Activated CD4-positive, alpha-beta T cell treated with anti-CD3 and anti-CD28 coated beads, Interleukin-2, amount 50 U/mL, for 16 hours (primary cell): ENCODE data around the gene B4GALT1.
"Not testable (repeated sequence)": the region's sequence is repeated elsewhere in the genome, so short reads cannot be mapped to it uniquely, and the experiment has no call there.

Source experiments
- DNase-seq: peaks from one replicate; pipeline ENCODE4 v3.0.0-alpha.2; 2020

The B4GALT1 gene

DNA sequence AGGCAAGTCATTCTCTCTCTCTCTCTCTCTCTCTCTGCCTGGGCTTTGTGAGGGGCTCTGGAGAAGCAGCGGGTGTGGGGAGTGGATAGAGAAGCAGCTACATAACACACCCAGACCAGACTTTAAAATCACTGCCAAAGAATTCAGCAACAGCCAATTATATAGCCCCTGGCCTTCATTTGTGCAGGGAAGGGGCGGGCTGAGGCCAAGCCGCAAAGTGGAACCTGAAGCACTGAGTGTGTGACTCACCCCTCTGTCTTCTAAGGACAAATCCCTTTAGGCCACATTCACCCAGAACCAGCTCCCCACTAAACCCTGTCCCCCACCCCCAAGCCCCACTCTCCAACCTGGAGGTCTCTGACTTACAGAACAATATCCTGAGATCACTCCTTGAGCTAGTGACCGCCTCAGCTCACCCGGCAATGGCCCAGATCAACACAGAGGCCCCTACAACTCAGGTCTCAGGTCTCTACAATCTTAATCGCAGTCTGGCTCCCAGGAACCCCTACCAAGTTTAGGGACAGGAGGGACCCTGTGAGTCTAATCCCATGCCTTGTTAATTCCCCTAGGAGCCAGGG is 6.0 kb downstream of the B4GALT1 start:
- peak; percentile 73 for DNase-seq

DNA sequence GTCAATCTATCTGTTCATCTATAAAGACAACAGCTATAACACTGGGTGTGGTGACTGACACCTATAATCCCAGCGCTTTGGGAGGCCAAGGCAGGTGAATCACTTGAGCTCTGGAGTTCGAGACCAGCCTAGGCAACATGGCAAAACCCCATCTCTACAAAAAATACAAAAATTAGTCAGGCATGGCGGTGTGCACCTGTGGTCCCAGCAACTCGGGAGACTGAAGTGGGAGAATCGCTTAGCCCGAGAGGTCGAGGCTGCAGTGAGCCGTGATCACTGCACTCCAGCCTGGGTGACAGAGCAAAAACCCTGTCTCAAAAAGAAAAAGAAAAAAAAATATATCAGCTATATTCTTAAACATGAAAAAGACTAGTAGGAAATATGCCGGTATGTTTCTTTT is 6.7 kb downstream of the B4GALT1 start:
- not testable (repeated sequence) for DNase-seq

DNA sequence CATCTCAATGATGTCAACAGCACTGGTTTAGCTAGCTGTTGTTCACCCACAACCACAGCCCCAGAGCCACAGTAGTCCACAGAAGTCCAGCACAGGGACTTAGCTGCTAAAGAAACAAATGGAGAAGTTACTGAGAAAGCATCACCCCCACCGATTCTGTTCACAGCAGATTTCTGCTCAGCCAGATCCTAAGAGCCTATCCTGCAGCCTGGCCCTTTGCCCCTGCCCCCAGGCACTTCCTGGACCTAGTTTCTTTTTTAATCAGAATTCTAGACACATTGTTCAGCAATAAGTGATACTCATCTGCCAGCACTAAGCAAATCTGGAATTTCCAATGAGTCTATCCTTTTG is 7.4 kb downstream of the B4GALT1 start:
- peak; percentile 89 for DNase-seq

DNA sequence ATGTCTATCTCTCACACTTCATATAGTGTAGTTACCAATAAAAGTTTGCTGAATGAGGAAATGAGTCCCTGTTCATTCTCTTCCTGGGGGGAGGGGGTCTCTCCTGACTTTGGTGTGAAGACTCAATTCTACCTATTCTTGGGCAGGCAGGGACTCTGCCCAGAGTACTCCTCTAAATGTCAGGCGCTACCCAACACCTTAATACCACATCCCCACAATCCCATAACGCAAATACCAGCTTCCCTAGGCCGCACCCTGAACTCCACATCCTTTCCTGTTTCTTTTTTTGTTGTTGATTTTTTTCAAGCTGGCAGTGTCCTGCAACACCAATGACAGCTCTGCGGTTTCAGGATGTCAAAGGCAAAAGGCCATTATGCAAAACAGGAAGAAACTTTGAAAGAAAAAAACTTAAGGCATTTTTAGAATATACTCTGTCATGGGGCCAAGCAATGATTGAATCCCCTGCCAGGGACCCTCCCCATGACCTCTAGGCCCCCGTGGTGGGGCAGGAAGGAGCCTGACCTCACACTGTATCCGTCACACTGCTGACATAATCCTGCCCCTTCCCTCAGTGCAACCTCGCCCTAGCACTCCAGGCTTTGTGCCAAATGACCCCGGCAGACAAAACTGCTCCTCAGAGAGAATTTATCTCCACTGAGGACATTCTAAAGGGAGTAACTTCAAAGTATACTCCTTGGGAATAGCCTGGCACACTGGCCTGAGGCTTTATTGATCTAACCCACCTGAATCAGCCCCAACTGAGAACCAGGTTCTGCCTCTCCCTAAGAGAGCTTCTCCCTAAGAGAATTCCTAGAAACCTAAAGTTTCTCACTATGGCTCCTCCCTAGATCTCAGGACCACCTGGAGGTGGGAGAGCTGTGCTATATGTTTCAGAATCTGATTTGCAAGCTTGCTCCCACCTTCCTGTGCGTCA is 8.0 kb downstream of the B4GALT1 start:
- DNase-seq = peak; percentile 44

DNA sequence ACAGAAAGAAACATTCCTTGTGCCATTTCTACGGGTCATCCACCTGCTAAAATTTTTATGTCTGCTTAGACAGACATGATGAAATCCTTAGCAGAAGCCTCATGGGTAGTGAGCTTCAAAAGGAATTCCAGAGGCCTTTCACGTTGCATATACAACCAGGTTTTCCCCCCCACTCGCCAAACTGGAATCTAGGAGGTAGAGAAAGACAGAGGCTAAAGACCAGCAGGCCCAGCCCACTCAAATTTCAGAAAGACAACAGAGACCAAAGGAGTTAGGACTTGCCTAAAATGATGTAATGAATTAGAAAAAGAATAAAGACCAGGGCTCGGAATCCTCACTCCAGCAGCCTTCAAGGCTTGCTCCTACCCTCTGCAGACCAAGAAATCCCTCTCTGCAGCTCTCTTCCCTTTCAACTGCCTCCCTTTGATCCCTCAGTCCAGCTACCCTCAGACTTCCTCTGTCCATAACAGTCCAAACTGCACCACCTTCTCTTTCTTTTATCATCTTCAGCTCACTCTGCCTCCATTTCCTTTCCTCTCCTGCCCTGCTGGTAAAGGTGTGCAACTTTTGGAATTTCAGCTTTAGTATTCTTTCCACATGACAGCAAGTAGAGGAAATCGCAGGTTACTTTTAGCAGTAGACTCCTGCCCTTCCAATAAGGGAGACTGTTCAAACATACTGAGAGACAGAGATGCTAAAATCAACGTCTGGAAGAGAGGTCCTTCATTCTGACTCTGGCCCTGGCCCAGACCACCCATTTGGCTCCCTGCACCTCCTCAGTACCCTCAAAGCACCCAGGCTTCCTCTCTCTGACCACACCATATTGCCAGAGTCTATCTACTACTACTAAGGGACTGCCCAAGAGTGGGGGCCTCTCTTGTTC is 8.9 kb downstream of the B4GALT1 start:
- DNase-seq = no peak

DNA sequence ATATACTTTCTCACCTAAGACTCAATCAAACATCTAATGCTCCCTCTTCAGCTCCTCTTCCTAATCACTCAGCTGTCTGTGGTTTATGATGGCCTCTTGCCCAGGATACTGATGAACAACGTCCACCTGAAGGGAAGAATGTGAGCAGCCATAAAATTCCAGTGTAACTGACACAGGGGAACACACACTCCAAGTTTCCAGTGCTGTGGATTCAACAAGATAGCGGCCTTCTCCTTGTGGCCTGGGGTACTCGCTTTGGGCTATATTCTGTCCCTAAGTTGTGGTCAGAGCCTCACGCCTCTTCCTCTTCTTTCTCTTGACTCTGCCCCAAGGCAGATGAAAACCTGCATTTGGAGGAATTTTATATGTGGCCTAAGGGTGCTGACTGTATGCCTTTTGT is 11.7 kb downstream of the B4GALT1 start:
- DNase-seq = no peak

DNA sequence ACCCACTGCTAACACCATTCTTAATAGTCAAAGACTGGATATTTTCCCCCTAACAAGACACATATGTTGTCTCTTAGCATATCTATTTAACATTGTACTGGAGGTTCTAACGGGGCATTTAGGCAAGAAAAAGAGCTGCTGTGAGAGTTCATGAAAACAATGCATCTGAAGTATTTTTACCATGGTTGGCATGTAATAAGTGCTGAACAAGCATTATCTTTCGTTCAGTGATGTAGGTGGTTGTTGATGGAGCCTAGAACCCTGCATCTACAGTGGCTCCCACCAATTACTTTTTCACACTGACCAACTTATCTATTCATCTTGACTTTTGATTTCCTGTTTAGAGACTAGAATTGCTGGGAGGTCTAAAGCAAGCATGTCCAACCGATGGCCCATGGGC is 12.8 kb downstream of the B4GALT1 start:
- DNase-seq = no peak

DNA sequence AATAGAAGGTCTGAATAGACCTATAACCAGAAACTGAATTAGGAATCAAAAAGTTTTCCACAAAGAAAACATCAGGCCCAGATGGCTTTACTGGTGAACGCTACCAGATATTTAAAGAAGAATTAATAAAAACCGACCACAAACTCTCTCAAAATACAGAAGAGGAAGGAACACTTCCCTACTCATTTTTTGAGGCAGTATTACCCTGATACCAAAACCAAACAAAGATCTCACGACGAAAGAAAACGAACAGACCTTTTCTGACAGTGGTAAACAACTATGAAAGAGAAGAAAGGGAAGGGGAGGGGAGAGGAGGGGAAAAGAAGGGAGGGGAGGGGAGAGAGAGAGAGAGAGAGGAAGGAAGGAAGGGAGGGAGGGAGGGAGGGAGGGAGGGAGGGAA is 13.5 kb downstream of the B4GALT1 start:
- DNase-seq = no peak

DNA sequence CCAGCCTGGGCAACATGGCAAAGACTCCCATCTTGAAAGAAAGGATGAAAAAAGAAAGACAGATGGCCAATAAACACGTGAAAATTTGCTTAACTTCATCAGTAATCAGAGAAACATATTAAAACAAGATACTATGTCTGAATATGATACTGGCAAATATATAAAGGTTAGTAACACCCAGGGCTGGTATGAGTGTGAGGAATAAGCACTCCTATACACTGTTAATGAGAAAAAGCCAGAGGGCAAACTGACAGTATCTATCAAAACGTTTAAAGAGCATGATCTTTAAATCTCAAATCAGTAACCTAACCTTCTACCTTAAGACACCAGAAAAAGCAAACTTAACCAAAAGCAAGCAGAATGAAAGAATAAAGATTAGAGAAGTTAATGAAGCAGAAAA is 14.1 kb downstream of the B4GALT1 start:
- no peak for DNase-seq

DNA sequence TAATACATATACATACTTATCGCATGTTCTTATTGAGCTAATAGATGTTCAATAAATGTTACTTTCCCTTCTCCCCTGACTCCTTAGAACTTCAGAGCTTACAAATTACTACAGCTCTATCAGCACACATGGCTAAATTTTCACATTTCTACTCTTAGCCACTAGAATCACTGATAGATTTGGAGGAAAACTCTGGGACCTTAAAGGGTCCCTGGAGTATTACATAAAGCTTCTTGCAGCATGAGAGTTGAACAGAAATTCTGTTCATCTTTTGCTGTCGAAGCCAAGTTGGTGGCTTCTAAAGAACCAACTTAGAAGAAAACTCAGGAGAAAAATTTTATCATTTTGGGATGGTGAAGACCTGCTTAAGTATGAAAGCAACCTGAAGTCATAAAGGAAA is 15.5 kb downstream of the B4GALT1 start:
- no peak for DNase-seq

DNA sequence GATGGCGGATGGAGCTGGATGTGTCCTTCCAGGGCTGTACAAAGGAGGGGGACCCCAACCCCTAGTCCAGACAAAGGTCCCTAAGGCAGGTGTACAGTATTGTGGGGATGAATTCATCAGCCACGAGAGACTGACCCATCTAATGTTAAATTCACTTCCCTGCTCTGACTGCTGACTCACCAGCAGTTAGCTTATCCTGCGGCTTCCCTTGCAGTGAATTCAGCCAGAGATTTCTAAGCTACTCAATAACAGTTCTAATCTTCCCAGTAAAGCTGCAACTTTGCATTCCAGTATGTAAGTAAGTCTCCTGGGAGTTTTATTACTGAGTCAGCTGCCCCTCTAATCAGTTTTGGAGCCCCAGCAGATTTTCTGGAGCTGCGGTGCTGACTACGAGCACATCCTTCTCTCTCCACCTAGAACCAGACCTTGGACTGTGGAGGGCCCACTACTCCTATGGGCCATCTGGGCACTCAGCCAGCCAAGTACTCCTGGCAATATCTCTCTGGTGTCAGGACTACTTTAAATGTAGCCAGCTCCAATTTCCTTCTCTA is 16.1 kb downstream of the B4GALT1 start:
- DNase-seq = no peak

DNA sequence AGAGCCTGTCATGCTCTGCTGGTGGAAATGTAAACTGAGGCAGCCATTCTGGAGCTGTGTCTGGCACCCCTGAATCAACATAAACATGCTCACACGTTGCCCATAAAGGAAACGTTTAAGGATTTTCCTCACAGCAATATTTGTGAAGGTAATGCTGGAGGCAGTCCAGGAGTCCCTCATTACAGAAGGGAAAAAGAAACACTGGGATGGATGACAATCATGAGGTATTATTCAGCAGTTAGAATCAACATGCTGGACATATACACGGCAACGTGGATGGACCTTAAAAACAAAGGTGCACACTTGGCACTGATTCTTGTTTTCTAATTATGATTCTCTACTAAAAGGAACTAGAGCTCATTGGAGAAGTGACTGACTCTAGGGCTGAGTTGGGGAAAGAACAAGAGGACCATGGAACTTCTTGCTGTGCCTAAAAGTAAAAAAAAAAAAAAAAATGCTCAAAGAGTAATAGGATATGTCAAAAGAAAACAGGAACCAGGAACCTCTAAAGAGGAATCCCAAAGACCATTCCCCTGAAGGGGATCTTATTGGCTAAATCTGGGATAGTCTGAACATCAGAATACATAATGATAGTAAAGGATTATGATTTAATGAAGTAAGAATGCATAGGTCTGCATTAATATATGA is 18.6 kb downstream of the B4GALT1 start:
- no peak for DNase-seq

DNA sequence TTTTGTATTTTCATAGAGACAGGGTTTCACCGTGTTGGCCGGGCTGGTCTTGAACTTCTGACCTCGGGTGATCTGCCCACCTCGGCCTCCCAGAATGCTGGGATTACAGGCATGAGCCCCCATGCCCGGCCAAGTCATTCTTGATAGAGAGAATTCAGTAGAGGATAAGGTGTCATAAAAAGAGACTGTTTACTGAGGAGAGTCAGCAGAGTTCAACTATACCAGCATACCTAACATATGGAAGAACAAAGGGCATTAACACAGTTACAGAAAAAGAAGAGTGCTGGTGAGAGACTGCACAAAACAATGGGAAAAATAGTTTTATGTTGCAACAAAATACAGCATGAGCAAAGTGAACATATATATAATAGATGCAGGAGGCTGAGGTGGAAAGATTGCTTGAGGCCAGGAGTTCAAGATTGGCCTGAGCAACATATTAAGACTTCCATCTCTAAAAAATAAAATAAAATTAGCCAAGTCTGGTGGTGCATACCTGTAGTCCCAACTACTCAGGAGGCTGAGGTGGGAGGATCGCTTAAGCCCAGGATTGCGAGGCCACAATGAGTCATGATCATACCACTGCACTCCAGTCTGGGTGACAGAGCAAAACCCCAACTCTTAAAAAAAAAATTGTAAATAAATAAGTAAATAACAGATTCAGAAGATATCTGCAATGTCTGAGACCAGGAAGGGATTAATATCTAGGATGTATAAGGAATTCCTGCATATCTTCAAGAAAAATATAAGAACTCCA is 19.5 kb downstream of the B4GALT1 start:
- DNase-seq = no peak

DNA sequence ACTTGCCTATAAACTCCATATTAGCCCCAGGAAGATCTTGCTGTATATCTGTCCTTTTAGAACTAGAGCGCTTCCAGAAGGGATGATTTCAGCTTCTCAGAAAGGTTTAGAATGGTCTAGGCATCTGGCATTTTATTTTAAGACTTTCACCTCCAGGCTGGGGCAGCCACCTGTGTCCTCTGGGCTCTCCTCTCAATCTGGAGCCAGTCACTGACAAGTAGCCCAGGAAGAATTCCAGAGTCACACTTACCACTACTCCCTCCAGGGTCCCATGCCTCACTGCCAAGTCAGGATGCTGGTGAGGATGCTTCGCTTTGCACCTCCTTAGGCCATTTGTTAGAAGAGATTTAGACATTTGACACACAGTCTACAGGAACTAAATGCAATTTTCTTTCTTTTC is 20.8 kb downstream of the B4GALT1 start:
- no peak for DNase-seq

DNA sequence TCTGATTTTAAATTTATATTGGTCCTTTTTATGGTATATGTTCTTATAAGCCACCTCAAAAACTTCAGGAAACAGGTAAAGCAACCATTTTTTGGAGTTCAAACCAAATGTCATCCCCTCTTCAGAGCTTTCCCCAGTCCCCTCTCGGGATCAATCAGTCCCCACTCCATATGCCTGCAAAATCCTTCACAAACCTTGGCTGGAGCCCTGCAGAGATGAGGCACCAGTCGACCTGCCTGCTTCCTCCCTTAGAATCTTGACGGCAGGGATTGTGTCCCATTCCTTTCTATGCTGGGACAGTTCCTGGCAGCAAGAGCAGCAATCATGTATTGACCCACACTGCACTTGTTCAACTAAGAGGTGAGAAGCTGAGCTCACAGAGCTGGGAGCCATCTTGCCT is 22.6 kb downstream of the B4GALT1 start:
- DNase-seq = no peak

DNA sequence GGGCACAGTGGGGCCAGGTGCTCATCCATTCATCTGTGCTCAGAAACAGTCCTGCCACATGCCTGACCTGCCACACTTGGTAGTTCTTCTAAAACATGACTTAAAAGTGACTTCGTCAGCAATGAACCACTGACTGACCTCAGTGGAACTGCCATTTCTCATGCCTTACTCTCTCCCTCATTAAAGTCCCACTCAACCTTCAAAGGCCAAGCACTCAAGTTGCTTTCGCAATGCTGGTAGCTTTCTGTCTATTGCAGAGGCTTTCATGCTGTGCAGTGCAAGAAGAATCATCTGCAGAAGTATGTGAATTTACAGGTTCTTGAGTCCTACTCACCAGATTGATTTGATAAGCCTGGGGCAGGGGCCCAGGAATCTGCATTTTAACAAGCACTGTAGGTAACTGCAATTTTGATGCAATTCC is 23.9 kb downstream of the B4GALT1 start:
- DNase-seq = no peak

DNA sequence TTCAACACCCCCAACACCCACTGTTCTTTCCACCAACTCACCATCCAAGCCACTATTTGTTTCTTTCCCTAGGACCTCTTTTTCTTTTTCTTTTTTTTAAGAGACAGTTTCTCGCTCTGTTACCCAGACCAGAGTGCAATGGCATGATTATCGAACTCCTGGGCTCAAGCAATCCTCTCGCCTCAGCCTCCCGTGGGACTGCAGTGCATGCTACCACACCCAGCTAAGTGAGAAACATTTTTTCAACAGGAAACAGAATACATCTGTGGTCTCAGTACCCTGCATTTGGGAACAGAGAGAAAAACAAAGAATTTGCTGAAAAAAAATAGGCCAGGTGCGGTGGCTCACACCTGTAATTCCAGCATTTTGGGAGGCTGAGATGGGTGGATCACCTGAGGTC is 24.6 kb downstream of the B4GALT1 start:
- no peak for DNase-seq

DNA sequence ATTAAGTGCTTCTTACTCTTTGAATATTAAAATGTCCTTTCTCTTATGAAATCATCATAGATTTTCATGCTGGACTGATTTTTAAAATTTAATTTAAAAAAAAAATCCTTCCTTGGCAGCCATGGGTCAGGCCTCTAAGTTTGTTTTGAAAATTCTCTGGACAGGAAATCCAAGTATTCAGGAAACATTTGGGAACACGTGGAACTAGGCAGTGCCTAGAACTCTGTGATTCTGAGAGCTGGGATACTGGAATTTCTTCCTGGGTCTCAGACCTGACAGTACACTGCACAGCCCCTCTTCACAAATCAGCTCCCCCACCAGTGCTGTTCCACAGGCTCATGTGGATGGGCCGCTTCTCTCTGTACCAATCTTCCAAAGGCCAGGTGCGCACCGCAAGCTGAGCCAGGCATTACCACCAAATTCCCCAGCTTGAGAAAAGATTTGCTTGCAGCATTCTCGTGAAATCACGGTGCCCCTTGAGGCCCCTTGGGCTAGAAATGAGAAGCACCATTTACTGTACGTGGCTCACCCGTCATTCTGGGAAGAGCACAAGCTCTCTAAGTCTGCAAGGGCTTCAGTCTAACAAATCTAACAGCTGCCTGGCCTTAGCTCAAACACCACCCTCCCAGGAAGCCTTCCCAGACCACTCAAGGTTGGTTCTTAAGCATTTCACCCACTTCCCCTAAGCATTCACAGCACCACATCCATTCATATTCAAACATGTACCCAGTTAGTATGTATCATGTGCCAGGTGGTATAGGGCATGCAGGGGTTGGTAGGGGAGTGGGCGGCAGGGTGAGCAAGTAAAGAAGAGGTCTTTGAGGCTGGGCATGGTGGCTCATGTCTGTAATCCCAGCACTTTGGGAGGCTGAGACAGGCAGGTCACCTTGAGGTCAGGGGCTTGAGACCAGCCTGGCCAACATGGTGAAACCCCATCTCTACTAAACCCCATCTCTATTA is 26.5 kb downstream of the B4GALT1 start:
- DNase-seq = no peak

DNA sequence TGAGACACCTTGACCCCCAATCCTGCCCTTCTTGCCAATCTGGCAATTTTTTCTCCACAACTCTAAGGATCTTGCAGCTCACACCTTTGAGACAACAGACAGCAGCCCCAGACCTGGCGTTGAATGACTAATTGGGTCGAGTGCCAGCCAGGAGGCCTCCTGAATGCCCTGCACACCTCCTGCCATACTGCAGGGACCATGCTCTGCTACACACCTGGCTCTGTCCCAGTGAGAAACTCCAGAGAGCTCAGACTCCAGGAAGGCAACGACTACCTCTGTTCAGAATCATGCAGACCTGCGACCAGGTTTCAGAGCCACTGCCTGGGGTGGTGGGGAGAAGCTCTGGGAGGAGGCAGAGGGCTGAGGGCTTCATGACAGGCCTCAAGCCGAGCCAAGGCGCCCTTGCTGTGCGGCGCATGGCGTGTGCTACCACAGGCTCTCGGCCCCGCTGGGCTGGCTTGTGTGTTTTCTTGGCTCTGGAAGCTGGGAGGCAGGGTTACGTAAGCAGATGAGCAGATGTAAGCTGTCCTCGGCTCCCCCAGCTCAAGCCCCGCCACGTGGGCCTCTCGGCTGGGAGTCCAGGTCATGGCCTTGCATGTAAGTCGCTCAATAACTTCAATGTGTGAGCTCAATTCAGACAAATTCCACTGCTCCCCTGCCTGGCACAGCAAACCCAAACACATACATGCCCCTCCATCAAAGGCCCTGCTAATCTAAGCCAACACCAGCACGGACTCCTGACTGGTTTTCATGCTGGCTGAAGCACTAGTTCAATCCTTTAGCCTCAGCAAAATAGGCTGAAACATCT is 27.5 kb downstream of the B4GALT1 start:
- DNase-seq = no peak

DNA sequence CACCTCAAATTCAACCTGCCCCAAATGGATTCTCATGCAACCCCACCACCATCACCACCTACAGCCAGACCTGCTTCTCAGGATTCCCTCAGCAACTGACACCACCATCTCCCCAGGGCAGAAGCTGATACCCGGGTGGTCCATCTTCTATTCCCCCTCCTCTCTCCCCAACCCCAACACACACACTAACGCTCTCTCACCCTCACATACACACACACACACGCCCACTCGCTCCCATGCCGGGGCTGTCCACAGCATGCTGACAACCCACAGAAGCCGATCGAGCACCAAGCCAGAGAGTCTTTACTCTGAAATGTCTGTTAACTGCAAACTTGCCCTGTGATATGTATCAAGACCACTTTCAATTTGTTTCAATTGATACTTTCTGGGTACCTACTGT is 28.4 kb downstream of the B4GALT1 start:
- no peak for DNase-seq
